Measurements from ENCODE around the gene TCEA2.

TCEA2 gene

DNA sequence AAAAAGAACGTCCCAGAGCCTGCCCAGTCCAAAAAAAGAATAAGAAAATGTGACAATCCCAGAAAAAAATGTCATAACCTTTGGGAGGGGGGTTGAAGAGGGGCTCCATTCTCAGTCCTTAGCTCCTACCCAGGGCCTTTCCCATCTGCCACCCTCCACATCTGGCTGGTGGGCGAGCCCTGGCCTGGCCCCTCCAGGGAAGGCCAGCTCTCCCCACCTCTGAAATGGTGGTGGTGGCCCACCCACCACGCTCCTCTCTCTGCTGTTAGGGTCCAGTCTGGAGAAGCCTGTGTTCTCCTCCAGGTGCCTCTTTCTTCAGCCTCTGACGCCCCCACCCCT, 15.9 kb downstream of the TCEA2 start:
- no peak for TF ChIP-seq EZH2 (optimal IDR thresholded peaks at IDR 0.05; ENCODE audit: low read depth, low read length)
- TF ChIP-seq, protein P1, sequence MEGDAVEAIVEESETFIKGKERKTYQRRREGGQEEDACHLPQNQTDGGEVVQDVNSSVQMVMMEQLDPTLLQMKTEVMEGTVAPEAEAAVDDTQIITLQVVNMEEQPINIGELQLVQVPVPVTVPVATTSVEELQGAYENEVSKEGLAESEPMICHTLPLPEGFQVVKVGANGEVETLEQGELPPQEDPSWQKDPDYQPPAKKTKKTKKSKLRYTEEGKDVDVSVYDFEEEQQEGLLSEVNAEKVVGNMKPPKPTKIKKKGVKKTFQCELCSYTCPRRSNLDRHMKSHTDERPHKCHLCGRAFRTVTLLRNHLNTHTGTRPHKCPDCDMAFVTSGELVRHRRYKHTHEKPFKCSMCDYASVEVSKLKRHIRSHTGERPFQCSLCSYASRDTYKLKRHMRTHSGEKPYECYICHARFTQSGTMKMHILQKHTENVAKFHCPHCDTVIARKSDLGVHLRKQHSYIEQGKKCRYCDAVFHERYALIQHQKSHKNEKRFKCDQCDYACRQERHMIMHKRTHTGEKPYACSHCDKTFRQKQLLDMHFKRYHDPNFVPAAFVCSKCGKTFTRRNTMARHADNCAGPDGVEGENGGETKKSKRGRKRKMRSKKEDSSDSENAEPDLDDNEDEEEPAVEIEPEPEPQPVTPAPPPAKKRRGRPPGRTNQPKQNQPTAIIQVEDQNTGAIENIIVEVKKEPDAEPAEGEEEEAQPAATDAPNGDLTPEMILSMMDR (IDR thresholded peaks at IDR 0.05; ENCODE audit: low read length), result no peak
- no peak for TF ChIP-seq EZH2phosphoT487 (IDR thresholded peaks at IDR 0.05; ENCODE audit: low read length)
- Histone ChIP-seq H3K9me2 (replicated peaks; ENCODE audit: insufficient read depth, low read length) (no peaks in the 10 kb centered on the region), H4K20me1 (ENCODE audit: insufficient read depth, low read length) (no peaks in the 10 kb centered on the region), H3K9me3 (replicated peaks; ENCODE audit: insufficient read depth, low read length) (no peaks in the 10 kb centered on the region), H3K79me2 (ENCODE audit: low read length) (no peaks in the 10 kb centered on the region), H3K4me3 (ENCODE audit: low read length) (peak overlapping the region; percentile 94), H3K4me2 (ENCODE audit: low read depth, low read length) (peak overlapping the region; percentile 98), H3K27me3 (replicated peaks; ENCODE audit: insufficient read depth, low read length) (peaks cover 31% of the 10 kb centered on the region), H3K9ac (ENCODE audit: low read length) (peak overlapping the region; percentile 76), H3F3A (ENCODE audit: insufficient read depth, low read length) (peaks cover 26% of the 10 kb centered on the region), H3K36me3 (replicated peaks; ENCODE audit: insufficient read depth, low read length) (no peaks in the 10 kb centered on the region), H2AFZ (ENCODE audit: low read length) (peak overlapping the region; percentile 77), H3K27ac (ENCODE audit: low read length) (no peak overlapping the region), H3K4me1 (ENCODE audit: low read length) (peaks cover 17% of the 10 kb centered on the region)
- DNase-seq, result no peak

DNA sequence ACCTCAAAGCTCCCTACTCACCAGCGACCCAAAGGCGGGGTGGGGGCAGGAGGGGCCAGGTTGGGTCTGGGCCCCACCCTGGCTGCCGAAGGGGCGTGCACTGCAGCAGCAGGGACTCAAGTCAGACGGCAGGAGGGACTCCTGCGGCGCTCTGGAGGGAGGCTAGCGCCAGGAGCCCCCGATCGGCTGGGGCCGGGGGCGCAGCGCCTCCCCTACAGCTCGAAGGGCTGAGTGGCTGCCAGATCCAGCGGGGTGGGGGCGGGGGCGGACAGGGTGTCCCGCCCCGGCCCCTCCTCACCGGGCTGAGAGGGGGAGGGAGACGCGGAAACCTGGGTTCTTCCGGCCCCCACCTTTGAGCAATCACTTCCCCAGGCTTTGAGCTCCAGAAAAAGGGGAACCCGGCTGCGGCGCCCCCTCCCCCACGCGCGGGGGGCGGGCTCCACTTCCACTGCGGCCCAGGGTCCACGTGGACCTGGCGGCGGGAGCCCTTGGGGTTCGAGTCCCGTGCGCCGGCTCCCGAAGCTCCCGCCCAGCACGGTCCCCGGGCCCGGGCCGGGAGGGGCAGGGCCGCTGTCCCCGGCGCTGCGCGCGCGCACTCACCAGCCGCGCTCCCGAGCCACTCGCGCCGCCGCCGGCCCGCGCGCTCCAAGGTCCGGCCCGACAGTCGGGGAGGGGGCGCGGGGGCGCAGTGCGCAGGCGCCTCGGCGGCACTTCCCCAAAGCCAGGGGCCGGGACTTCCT, 16.4 kb downstream of the TCEA2 start, which contains the start of gene RGS19:
TSS of gene RGS19 (minus strand) at position 246 of the 740 bp plus-strand sequence. CDS start 2,632 bp downstream, outside the sequence.
- no peak within 1 kb of the TSS for H3K27ac ChIP-seq (ENCODE audit: low read length)
- H3K4me1 ChIP-seq (ENCODE audit: low read length), result peaks cover 17% of the 10 kb centered on the region
- peak; percentile 76 for DNase-seq
- peak within 1 kb of the TSS; percentile 98 for H3K4me2 ChIP-seq (ENCODE audit: low read depth, low read length)
- H3K4me3 ChIP-seq (ENCODE audit: low read length), result peak within 1 kb of the TSS; percentile 94
- H2AFZ ChIP-seq (ENCODE audit: low read length), result peak within 1 kb of the TSS; percentile 77
- TF ChIP-seq EZH2phosphoT487 (IDR thresholded peaks at IDR 0.05; ENCODE audit: low read length) (no peak), EZH2 (optimal IDR thresholded peaks at IDR 0.05; ENCODE audit: low read depth, low read length) (no peak)
- TF ChIP-seq, protein P1 (IDR thresholded peaks at IDR 0.05; ENCODE audit: low read length), result no peak
- no peaks in the 10 kb centered on the region for H4K20me1 ChIP-seq (ENCODE audit: insufficient read depth, low read length)
- H3K9me2 ChIP-seq (replicated peaks; ENCODE audit: insufficient read depth, low read length), result no peaks in the 10 kb centered on the region
- H3F3A ChIP-seq (ENCODE audit: insufficient read depth, low read length), result peaks cover 26% of the 10 kb centered on the region
- H3K9ac ChIP-seq (ENCODE audit: low read length), result peak within 1 kb of the TSS; percentile 76
- peaks cover 36% of the 10 kb centered on the region for H3K27me3 ChIP-seq (replicated peaks; ENCODE audit: insufficient read depth, low read length)
- H3K36me3 ChIP-seq (replicated peaks; ENCODE audit: insufficient read depth, low read length), result no peaks in the 10 kb centered on the region
- H3K9me3 ChIP-seq (replicated peaks; ENCODE audit: insufficient read depth, low read length), result no peaks in the 10 kb centered on the region
- no peaks in the 10 kb centered on the region for H3K79me2 ChIP-seq (ENCODE audit: low read length)

DNA sequence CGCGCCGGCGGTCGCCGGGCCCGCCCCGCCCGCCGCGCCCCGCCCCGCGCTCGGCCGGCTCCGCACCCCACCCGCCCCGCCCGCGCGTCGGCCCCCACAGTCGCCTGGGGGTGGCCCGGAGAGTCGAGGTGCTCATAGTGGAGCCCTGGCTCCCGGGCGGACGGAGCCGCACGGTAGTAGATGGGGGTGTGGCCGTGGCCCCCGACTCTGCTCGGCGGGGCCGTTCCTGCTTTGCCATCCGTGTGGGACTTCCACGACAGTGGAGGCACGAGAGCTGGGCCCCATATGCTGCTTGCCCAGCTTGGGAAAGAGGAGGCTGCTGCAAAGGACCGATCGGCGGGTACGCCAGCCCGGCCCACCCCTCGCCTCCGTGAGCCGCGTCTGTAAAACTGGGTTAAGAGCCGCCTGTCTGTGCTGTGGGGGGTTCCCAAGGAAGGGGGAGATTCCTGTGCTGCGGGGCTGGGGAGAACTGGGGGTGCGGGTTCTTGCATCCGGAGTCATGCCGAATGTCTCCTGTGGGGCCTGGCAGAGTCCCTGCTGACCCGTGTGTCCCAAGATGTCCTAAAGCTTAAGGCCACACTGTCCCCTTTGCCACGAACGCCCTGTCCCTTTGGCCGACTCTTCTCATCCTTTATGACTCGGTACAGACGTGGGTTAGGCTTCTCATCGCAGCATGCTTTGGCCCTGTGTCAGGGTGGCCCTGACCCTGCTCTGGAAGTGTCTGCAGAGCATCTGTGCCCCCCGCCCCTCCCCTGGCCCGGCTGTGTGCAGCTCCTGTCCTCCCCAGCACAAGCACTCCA, 17.2 kb downstream of the TCEA2 start, which contains the start of gene OPRL1:
TSS of gene OPRL1 (plus strand) at position 70 of the 800 bp plus-strand sequence. CDS start 12,639 bp downstream, outside the sequence.
- Histone ChIP-seq H3K4me3 (ENCODE audit: low read length) (peak within 1 kb of the TSS; percentile 94), H3K36me3 (replicated peaks; ENCODE audit: insufficient read depth, low read length) (no peaks in the 10 kb centered on the region), H3K9me3 (replicated peaks; ENCODE audit: insufficient read depth, low read length) (no peaks in the 10 kb centered on the region), H3K27ac (ENCODE audit: low read length) (no peak within 1 kb of the TSS), H4K20me1 (ENCODE audit: insufficient read depth, low read length) (no peaks in the 10 kb centered on the region), H2AFZ (ENCODE audit: low read length) (peak within 1 kb of the TSS; percentile 77), H3F3A (ENCODE audit: insufficient read depth, low read length) (peaks cover 26% of the 10 kb centered on the region), H3K79me2 (ENCODE audit: low read length) (no peaks in the 10 kb centered on the region), H3K4me1 (ENCODE audit: low read length) (peaks cover 17% of the 10 kb centered on the region), H3K27me3 (replicated peaks; ENCODE audit: insufficient read depth, low read length) (peaks cover 44% of the 10 kb centered on the region), H3K9ac (ENCODE audit: low read length) (peak within 1 kb of the TSS; percentile 76), H3K9me2 (replicated peaks; ENCODE audit: insufficient read depth, low read length) (no peaks in the 10 kb centered on the region), H3K4me2 (ENCODE audit: low read depth, low read length) (peak within 1 kb of the TSS; percentile 98)
- DNase-seq, result no peak
- TF ChIP-seq EZH2phosphoT487 (IDR thresholded peaks at IDR 0.05; ENCODE audit: low read length) (no peak), EZH2 (optimal IDR thresholded peaks at IDR 0.05; ENCODE audit: low read depth, low read length) (no peak)
- TF ChIP-seq, protein P1 (IDR thresholded peaks at IDR 0.05; ENCODE audit: low read length), result no peak

All from MM.1S (cell line).